K562 (cell line): Measurements from ENCODE around the gene TTC22. TPM values are rescaled to one million over a fixed set of nuclear protein-coding genes. Genes with fewer than 3 reads are reported as not detected.

ENCODE experiments used
- JUND ChIP-seq, 2 experiments: IDR thresholded peaks; 2 replicates in 1 of 2; 3 replicates in 1 of 2; pipeline ENCODE4 v1.6.1; 2011; ENCODE audit warnings: borderline replicate concordance in 2 of 2, low read depth in 2 of 2, low read length in 2 of 2, improper control_type of control experiment in 1 of 2, missing biosample characterization in 1 of 2, missing genetic modification characterization in 1 of 2, missing genetic modification reagents in 1 of 2
- SP2 ChIP-seq: IDR thresholded peaks from 2 replicates; pipeline ENCODE4 v1.6.1; 2011; ENCODE audit warnings: mild to moderate bottlenecking, low read depth, low read length, moderate library complexity; ENCODE audit not compliant: poor library complexity, severe bottlenecking; ENCODE audit errors: extremely low read depth
- ZNF586 ChIP-seq: fragments of 450-650 bp; formaldehyde crosslinking; conservative IDR thresholded peaks from 2 replicates; pipeline ENCODE4 v1.4.0; 2020; ENCODE audit warnings: mild to moderate bottlenecking, moderate library complexity
- ZNF589 ChIP-seq: fragments of 200-800 bp; sonication (Bioruptor generic); IDR thresholded peaks from 2 replicates; pipeline ENCODE4 v1.6.1; 2016; ENCODE audit warnings: low read depth, missing genetic modification characterization, missing compliant biosample characterization
- polyA plus RNA-seq, 8 experiments: library from polyadenylated mRNA; depleted of rRNA in 4 of 8; stranded (reverse) in 5 of 8; unstranded in 3 of 8; fragments of >200 nt; fragmentation: Nextera tagmentation in 2 of 8; fragmentation: Illumina TruSeq in 1 of 8; extraction: Ambion mirVana in 2 of 8; extraction: Trizol in 1 of 8; gene quantifications; 2 replicates each; pipeline versions ENCODE4 v1.2.1 to v1.2.3, GENCODE V29; 2011 to 2014; ENCODE audit warnings: inconsistent platforms in 1 of 8, missing spikeins in 1 of 8
- total RNA-seq, 7 experiments: library from RNA; depleted of rRNA in 6 of 7; stranded (reverse); fragments of >200 nt in 6 of 7; fragmentation: Illumina TruSeq in 2 of 7; extraction: Trizol in 2 of 7; gene quantifications; 2 replicates each; pipeline versions ENCODE4 v1.2.1 to v1.2.3, GENCODE V29; 2011 to 2021; ENCODE audit warnings: low replicate concordance in 1 of 7
- TF ChIP-seq, protein P1 (sequence below): fragments of 250-450 bp; sonication (Bioruptor Pico); IDR thresholded peaks from 2 replicates; pipeline ENCODE4 v1.4.0; 2020
- TF ChIP-seq, protein P2 (sequence below): sonication (generic); formaldehyde crosslinking; IDR thresholded peaks from 2 replicates; pipeline ENCODE4 v1.8.1; 2022; ENCODE audit warnings: missing genetic modification reagents
- TF ChIP-seq, protein P3 (sequence below): fragments of 150-350 bp; IDR thresholded peaks from 2 replicates; pipeline ENCODE4 v1.6.1; 2014; ENCODE audit warnings: low read depth, mild to moderate bottlenecking, low read length, borderline replicate concordance
- TF ChIP-seq, protein P4 (sequence below): conservative IDR thresholded peaks from 2 replicates; pipeline ENCODE4 v1.6.1; 2011; ENCODE audit warnings: low read depth, mild to moderate bottlenecking, low read length; ENCODE audit not compliant: control insufficient read depth
- TF ChIP-seq, protein P5 (sequence below): fragments of 250-450 bp; sonication (Bioruptor Pico); IDR thresholded peaks from 2 replicates; pipeline ENCODE4 v1.5.1; 2021; ENCODE audit warnings: mild to moderate bottlenecking

Gene TTC22
- total and polyA plus RNA-seq, 9 of the 15 experiments (the other 6 are each of a cell fraction or from before 2014, with no cell fraction given) = 0.07 TPM; not detected in 8

DNA sequence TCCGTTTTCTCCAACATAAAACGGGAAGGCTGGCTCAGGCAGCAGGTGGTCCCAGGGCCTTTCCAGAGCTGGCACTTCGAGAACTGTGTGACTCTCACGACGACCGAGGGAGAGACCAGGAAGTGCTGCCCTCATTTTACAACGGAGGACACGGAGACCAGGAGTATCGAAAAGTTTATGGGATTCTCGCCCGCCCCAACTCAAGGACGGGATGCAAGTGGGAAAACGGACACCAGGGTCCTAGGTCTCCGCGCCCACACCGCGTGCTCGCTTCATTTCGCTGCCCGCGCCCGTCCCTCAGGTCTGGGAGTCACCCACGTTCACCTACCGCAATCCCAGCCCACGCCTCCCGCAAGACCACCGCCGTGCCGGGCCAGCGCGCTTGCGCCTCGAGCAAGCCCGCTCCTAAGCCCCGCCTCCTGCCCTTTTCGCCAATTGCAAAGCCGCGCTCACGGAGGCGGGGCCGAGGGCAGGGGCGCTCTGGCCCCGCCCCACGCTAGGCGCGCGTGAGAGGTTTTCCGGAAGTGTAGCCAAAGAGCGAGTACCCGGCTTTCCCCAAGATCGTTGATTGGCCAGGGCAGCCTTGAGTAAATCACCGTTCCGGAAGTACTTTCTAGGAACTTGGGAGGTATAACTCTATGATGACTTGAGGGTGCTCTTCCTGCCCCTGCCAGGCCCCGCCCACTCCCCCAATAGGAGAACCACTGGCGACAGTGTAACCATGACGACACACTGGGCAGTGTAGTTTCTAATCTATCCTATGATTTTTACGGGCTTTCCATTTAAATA, 36.8 kb downstream of the TTC22 start, which contains the start of gene PARS2 (continued):
- TF ChIP-seq, protein P1, sequence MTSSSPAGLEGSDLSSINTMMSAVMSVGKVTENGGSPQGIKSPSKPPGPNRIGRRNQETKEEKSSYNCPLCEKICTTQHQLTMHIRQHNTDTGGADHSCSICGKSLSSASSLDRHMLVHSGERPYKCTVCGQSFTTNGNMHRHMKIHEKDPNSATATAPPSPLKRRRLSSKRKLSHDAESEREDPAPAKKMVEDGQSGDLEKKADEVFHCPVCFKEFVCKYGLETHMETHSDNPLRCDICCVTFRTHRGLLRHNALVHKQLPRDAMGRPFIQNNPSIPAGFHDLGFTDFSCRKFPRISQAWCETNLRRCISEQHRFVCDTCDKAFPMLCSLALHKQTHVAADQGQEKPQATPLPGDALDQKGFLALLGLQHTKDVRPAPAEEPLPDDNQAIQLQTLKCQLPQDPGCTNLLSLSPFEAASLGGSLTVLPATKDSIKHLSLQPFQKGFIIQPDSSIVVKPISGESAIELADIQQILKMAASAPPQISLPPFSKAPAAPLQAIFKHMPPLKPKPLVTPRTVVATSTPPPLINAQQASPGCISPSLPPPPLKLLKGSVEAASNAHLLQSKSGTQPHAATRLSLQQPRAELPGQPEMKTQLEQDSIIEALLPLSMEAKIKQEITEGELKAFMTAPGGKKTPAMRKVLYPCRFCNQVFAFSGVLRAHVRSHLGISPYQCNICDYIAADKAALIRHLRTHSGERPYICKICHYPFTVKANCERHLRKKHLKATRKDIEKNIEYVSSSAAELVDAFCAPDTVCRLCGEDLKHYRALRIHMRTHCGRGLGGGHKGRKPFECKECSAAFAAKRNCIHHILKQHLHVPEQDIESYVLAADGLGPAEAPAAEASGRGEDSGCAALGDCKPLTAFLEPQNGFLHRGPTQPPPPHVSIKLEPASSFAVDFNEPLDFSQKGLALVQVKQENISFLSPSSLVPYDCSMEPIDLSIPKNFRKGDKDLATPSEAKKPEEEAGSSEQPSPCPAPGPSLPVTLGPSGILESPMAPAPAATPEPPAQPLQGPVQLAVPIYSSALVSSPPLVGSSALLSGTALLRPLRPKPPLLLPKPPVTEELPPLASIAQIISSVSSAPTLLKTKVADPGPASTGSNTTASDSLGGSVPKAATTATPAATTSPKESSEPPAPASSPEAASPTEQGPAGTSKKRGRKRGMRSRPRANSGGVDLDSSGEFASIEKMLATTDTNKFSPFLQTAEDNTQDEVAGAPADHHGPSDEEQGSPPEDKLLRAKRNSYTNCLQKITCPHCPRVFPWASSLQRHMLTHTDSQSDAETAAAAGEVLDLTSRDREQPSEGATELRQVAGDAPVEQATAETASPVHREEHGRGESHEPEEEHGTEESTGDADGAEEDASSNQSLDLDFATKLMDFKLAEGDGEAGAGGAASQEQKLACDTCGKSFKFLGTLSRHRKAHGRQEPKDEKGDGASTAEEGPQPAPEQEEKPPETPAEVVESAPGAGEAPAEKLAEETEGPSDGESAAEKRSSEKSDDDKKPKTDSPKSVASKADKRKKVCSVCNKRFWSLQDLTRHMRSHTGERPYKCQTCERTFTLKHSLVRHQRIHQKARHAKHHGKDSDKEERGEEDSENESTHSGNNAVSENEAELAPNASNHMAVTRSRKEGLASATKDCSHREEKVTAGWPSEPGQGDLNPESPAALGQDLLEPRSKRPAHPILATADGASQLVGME (CRISPR knock-in tag) = 0 out of 2 replicates have a peak, but pooled peaks have one; percentile 54
- TF ChIP-seq SP2 = peak; percentile 90
- TF ChIP-seq, protein P2, sequence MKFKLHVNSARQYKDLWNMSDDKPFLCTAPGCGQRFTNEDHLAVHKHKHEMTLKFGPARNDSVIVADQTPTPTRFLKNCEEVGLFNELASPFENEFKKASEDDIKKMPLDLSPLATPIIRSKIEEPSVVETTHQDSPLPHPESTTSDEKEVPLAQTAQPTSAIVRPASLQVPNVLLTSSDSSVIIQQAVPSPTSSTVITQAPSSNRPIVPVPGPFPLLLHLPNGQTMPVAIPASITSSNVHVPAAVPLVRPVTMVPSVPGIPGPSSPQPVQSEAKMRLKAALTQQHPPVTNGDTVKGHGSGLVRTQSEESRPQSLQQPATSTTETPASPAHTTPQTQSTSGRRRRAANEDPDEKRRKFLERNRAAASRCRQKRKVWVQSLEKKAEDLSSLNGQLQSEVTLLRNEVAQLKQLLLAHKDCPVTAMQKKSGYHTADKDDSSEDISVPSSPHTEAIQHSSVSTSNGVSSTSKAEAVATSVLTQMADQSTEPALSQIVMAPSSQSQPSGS = no peak
- TF ChIP-seq, protein P3, sequence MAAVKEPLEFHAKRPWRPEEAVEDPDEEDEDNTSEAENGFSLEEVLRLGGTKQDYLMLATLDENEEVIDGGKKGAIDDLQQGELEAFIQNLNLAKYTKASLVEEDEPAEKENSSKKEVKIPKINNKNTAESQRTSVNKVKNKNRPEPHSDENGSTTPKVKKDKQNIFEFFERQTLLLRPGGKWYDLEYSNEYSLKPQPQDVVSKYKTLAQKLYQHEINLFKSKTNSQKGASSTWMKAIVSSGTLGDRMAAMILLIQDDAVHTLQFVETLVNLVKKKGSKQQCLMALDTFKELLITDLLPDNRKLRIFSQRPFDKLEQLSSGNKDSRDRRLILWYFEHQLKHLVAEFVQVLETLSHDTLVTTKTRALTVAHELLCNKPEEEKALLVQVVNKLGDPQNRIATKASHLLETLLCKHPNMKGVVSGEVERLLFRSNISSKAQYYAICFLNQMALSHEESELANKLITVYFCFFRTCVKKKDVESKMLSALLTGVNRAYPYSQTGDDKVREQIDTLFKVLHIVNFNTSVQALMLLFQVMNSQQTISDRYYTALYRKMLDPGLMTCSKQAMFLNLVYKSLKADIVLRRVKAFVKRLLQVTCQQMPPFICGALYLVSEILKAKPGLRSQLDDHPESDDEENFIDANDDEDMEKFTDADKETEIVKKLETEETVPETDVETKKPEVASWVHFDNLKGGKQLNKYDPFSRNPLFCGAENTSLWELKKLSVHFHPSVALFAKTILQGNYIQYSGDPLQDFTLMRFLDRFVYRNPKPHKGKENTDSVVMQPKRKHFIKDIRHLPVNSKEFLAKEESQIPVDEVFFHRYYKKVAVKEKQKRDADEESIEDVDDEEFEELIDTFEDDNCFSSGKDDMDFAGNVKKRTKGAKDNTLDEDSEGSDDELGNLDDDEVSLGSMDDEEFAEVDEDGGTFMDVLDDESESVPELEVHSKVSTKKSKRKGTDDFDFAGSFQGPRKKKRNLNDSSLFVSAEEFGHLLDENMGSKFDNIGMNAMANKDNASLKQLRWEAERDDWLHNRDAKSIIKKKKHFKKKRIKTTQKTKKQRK = no peak
- no peak for TF ChIP-seq ZNF586 (CRISPR knock-in tag)
- no peak for TF ChIP-seq JUND (IDR thresholded peaks at IDR 0.05; ENCODE audit: borderline replicate concordance, low read depth, low read length)
- TF ChIP-seq JUND (tag; IDR thresholded peaks at IDR 0.05; ENCODE audit: borderline replicate concordance, low read depth, low read length) = no peak; the same call in 2 of the 3 replicates
- TF ChIP-seq, protein P4, sequence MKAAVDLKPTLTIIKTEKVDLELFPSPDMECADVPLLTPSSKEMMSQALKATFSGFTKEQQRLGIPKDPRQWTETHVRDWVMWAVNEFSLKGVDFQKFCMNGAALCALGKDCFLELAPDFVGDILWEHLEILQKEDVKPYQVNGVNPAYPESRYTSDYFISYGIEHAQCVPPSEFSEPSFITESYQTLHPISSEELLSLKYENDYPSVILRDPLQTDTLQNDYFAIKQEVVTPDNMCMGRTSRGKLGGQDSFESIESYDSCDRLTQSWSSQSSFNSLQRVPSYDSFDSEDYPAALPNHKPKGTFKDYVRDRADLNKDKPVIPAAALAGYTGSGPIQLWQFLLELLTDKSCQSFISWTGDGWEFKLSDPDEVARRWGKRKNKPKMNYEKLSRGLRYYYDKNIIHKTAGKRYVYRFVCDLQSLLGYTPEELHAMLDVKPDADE = no peak
- TF ChIP-seq, protein P5, sequence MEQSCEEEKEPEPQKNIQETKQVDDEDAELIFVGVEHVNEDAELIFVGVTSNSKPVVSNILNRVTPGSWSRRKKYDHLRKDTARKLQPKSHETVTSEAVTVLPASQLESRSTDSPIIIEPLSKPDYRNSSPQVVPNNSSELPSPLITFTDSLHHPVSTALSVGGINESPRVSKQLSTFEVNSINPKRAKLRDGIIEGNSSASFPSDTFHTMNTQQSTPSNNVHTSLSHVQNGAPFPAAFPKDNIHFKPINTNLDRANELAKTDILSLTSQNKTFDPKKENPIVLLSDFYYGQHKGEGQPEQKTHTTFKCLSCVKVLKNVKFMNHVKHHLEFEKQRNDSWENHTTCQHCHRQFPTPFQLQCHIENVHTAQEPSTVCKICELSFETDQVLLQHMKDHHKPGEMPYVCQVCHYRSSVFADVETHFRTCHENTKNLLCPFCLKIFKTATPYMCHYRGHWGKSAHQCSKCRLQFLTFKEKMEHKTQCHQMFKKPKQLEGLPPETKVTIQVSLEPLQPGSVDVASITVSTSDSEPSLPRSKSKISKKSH = no peak
- TF ChIP-seq ZNF589 = no peak
